Loucy (cell line): ENCODE results near the gene MRTFB.

Experiments used
- H2AFZ ChIP-seq: fragments of 200-600 bp; sonication (generic); 2 replicates; pipeline ENCODE4 v1.6.0; 2016; ENCODE audit warnings: antibody characterized with exemption, mild to moderate bottlenecking, low read length, moderate library complexity
- H3F3A ChIP-seq: fragments of 200-600 bp; 2 replicates; pipeline ENCODE4 v1.6.0; 2016; ENCODE audit warnings: antibody characterized with exemption, low read depth, mild to moderate bottlenecking
- H3K27me3 ChIP-seq: fragments of 200-600 bp; sonication (generic); 2 replicates; pipeline ENCODE4 v1.6.1; 2014; ENCODE audit warnings: low read length, mild to moderate bottlenecking; ENCODE audit not compliant: insufficient read depth, poor library complexity, severe bottlenecking
- H3K36me3 ChIP-seq: fragments of 200-600 bp; sonication (generic); 2 replicates; pipeline ENCODE4 v1.6.1; 2016; ENCODE audit warnings: low read length; ENCODE audit not compliant: insufficient read depth
- H3K4me1 ChIP-seq: fragments of 200-600 bp; sonication (generic); 2 replicates; pipeline ENCODE4 v1.5.1; 2014; ENCODE audit warnings: low read length, mild to moderate bottlenecking; ENCODE audit not compliant: insufficient read depth, poor library complexity, severe bottlenecking
- H3K4me2 ChIP-seq: fragments of 200-600 bp; sonication (generic); 2 replicates; pipeline ENCODE4 v1.6.0; 2014; ENCODE audit warnings: antibody characterized with exemption, low read length, low read depth, mild to moderate bottlenecking; ENCODE audit not compliant: poor library complexity, severe bottlenecking
- H3K4me3 ChIP-seq: fragments of 200-600 bp; sonication (generic); 2 replicates; pipeline ENCODE4 v1.5.1; 2014; ENCODE audit warnings: low read length, mild to moderate bottlenecking, mixed read lengths; ENCODE audit not compliant: poor library complexity, severe bottlenecking
- H3K79me2 ChIP-seq: fragments of 200-600 bp; sonication (generic); 2 replicates; pipeline ENCODE4 v1.6.1; 2014; ENCODE audit warnings: low read length; ENCODE audit not compliant: insufficient read depth
- H3K9ac ChIP-seq: fragments of 200-600 bp; sonication (generic); 2 replicates; pipeline ENCODE4 v1.6.0; 2014; ENCODE audit warnings: mild to moderate bottlenecking, low read depth, low read length, moderate library complexity; ENCODE audit not compliant: poor library complexity, severe bottlenecking
- H3K9me2 ChIP-seq: fragments of 200-600 bp; sonication (generic); replicated peaks from 2 replicates; pipeline ENCODE4 v1.6.1; 2016; ENCODE audit warnings: low read depth, low read length, mixed read lengths
- H3K9me3 ChIP-seq: fragments of 200-600 bp; sonication (generic); 2 replicates; pipeline ENCODE4 v1.6.1; 2014; ENCODE audit warnings: mild to moderate bottlenecking, antibody characterized with exemption, low read length, low read depth; ENCODE audit not compliant: insufficient read depth
- H4K20me1 ChIP-seq: fragments of 200-600 bp; sonication (generic); 2 replicates; pipeline ENCODE4 v1.6.0; 2014; ENCODE audit warnings: antibody characterized with exemption, low read length, mild to moderate bottlenecking; ENCODE audit not compliant: insufficient read depth, poor library complexity, severe bottlenecking
- EZH2phosphoT487 ChIP-seq: fragments of 200-600 bp; IDR thresholded peaks from 2 replicates; pipeline ENCODE4 v1.6.1; 2018; ENCODE audit warnings: antibody characterized with exemption, mild to moderate bottlenecking, moderate library complexity, borderline replicate concordance
- TF ChIP-seq, protein P1 (sequence below): fragments of 200-600 bp; sonication (generic); conservative IDR thresholded peaks from 2 replicates; pipeline ENCODE4 v1.5.1; 2014; ENCODE audit warnings: mild to moderate bottlenecking, antibody characterized with exemption, low read length

The MRTFB gene

DNA sequence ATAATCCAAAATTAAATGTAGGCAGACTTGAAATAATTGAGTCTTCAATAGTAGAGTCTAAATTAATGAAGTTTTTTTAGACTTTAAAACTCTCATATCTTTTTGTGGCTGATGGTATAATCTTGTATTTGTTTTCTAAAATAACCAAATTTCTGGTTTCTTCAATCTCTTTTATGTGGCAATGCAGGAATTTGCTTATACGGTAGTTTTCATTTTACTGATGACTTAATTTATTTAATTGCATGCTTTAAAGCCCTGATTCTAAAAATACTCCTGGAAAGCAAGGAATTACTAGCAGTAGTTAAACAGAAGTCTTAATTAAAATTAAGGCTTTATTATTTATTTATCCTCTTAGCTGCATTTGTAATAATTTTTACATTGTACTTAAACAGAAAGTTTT, 15.4 kb downstream of the MRTFB start:
- Histone ChIP-seq H3K9ac (no peak overlapping the region), H4K20me1 (no peaks in the 10 kb centered on the region), H3K79me2 (no peaks in the 10 kb centered on the region), H3K9me2 (no peaks in the 10 kb centered on the region), H3K27me3 (no peaks in the 10 kb centered on the region), H3K4me1 (no peaks in the 10 kb centered on the region), H3K9me3 (no peaks in the 10 kb centered on the region), H2AFZ (no peak overlapping the region), H3K4me2 (no peak overlapping the region), H3F3A (no peaks in the 10 kb centered on the region), H3K36me3 (no peaks in the 10 kb centered on the region), H3K4me3 (no peak overlapping the region)
- TF ChIP-seq EZH2phosphoT487, result no peak
- TF ChIP-seq, protein P1, sequence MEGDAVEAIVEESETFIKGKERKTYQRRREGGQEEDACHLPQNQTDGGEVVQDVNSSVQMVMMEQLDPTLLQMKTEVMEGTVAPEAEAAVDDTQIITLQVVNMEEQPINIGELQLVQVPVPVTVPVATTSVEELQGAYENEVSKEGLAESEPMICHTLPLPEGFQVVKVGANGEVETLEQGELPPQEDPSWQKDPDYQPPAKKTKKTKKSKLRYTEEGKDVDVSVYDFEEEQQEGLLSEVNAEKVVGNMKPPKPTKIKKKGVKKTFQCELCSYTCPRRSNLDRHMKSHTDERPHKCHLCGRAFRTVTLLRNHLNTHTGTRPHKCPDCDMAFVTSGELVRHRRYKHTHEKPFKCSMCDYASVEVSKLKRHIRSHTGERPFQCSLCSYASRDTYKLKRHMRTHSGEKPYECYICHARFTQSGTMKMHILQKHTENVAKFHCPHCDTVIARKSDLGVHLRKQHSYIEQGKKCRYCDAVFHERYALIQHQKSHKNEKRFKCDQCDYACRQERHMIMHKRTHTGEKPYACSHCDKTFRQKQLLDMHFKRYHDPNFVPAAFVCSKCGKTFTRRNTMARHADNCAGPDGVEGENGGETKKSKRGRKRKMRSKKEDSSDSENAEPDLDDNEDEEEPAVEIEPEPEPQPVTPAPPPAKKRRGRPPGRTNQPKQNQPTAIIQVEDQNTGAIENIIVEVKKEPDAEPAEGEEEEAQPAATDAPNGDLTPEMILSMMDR, result no peak

DNA sequence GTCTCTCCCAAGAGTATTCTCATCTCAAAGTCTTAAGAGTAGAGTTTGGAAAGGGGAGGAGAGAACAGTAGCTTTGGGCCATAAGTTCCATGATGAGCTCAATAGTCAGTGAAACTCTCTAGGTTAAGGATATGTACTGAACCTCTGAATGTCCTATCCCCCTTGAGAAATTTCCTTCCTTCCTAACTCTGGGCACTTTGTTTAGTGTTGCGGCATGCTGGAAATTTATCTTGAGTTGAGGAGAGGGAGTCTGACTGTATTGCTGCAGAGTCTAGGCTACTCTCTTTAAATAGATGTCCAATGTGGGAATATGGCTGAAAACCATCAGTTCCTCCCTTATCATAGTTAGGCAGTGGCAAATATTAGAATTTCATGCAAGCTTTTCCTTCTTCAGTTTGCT, 16.1 kb downstream of the MRTFB start:
- Histone ChIP-seq H3K9ac (no peak overlapping the region), H3K9me2 (no peaks in the 10 kb centered on the region), H3K79me2 (no peaks in the 10 kb centered on the region), H3K27me3 (no peaks in the 10 kb centered on the region), H3K4me2 (no peak overlapping the region), H3K36me3 (no peaks in the 10 kb centered on the region), H3F3A (no peaks in the 10 kb centered on the region), H3K4me1 (no peaks in the 10 kb centered on the region), H4K20me1 (no peaks in the 10 kb centered on the region), H2AFZ (no peak overlapping the region), H3K9me3 (no peaks in the 10 kb centered on the region), H3K4me3 (no peak overlapping the region)
- TF ChIP-seq, protein P1, result no peak
- no peak for TF ChIP-seq EZH2phosphoT487

DNA sequence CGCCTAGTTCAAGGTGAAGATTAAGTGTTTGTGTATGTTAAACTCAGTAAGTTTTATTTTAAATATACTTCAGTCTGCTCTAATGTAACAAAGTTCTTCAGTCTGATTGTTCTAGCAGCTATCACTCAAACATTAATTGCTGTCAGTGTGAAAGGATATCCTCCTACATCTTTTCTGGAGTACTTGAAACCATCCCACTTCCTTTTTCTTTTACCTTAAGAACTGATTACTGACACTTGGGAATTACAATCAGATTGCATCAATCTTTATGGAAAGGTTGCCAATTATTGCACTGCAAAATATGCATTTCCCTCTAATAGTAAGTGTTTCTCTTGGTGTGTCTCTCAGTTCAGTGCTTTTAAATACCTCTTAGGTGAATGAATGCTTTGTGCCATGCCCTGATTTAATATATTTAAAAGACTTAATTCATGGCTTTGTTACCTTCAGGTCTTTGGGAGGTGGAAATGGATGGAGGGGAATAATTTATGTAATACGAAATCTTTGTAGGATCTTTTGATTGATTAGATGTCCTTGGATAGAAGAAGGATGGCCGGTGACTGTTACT, 16.6 kb downstream of the MRTFB start:
- Histone ChIP-seq H4K20me1 (no peaks in the 10 kb centered on the region), H3K36me3 (no peaks in the 10 kb centered on the region), H3K4me3 (no peak overlapping the region), H3K9ac (no peak overlapping the region), H3K4me1 (no peaks in the 10 kb centered on the region), H3F3A (no peaks in the 10 kb centered on the region), H2AFZ (no peak overlapping the region), H3K4me2 (no peak overlapping the region), H3K9me2 (no peaks in the 10 kb centered on the region), H3K9me3 (no peaks in the 10 kb centered on the region), H3K79me2 (no peaks in the 10 kb centered on the region), H3K27me3 (no peaks in the 10 kb centered on the region)
- TF ChIP-seq, protein P1, result no peak
- no peak for TF ChIP-seq EZH2phosphoT487
